Activated CD8-positive, alpha-beta T cell treated with anti-CD3 and anti-CD28 coated beads for 36 hours (primary cell): ENCODE measurements around the gene CDH12. TPM values are rescaled to one million over a fixed set of nuclear protein-coding genes. Genes with fewer than 3 reads are reported as not detected.

Experiments used
- ATAC-seq: fragments of 200-7000 bp; cut with Tn5 transposase; one replicate; pipeline ENCODE4 v1.10.0; 2021; ENCODE audit warnings: mild to moderate bottlenecking, moderate library complexity
- CTCF ChIA-PET: fragments of 350-600 bp; sonication (Branson Sonifier 250); formaldehyde crosslinking; loops from one replicate; lab custom pipeline; 2021; ENCODE audit warnings: antibody characterized with exemption; lab: Charles Lee
- POLR2A ChIA-PET: fragments of 350-600 bp; sonication (Branson Sonifier 250); formaldehyde crosslinking; loops from one replicate; lab custom pipeline; 2021; ENCODE audit warnings: antibody characterized with exemption; lab: Charles Lee
- DNase-seq: peaks from one replicate; pipeline ENCODE4 v3.0.0-alpha.2; 2020
- H3K27ac Mint-ChIP-seq: one replicate; pipeline ENCODE4 v1.8.0; 2021; ENCODE audit warnings: mild to moderate bottlenecking, mixed read lengths
- H3K27me3 Mint-ChIP-seq: one replicate; pipeline ENCODE4 v1.8.0; 2021; ENCODE audit warnings: mixed read lengths
- H3K36me3 Mint-ChIP-seq: one replicate; pipeline ENCODE4 v1.8.0; 2021; ENCODE audit warnings: low read depth, mixed read lengths
- H3K4me1 Mint-ChIP-seq: one replicate; pipeline ENCODE4 v1.8.0; 2021; ENCODE audit warnings: low read depth, mixed read lengths
- H3K4me3 Mint-ChIP-seq: one replicate; pipeline ENCODE4 v1.8.0; 2021; ENCODE audit warnings: mild to moderate bottlenecking, moderate library complexity, mixed read lengths
- H3K9me3 Mint-ChIP-seq: one replicate; pipeline ENCODE4 v1.8.0; 2021; ENCODE audit warnings: mixed read lengths
- CTCF ChIP-seq: fragments of 200-600 bp; IDR thresholded peaks from one replicate; pipeline ENCODE4 v1.8.0; 2022; ENCODE audit warnings: antibody characterized with exemption, mild to moderate bottlenecking
- intact Hi-C: fragments of 100-400 bp; cut with micrococcal nuclease; formaldehyde crosslinking; loops from one replicate; pipeline ENCODE4 v1.10.0; 2022
- total RNA-seq, 2 experiments: library from RNA; stranded (reverse); gene quantifications; one replicate each; pipeline ENCODE4 v1.2.3, GENCODE V29; 2021

The CDH12 gene
- total RNA-seq, 2 experiments from 2014 or later, result not detected

GRCh38 chr5:22754155-22754554 is 99.0 kb downstream of the CDH12 start:
- H3K27ac Mint-ChIP-seq, result no peak overlapping the region
- H3K9me3 Mint-ChIP-seq, result peaks cover 8% of the 10 kb centered on the region
- H3K4me3 Mint-ChIP-seq, result no peak overlapping the region
- no peaks in the 10 kb centered on the region for H3K36me3 Mint-ChIP-seq
- CTCF ChIA-PET, result no interaction called here
- no peak for TF ChIP-seq CTCF
- no peak for DNase-seq
- intact Hi-C loops, result no loop called here
- POLR2A ChIA-PET, result no interaction called here
- ATAC-seq, result no peak
- H3K27me3 Mint-ChIP-seq, result no peaks in the 10 kb centered on the region
- H3K4me1 Mint-ChIP-seq, result no peaks in the 10 kb centered on the region

- Mint-ChIP-seq H3K27ac (no peak overlapping the region), H3K27me3 (no peaks in the 10 kb centered on the region), H3K4me1 (no peaks in the 10 kb centered on the region), H3K4me3 (no peak overlapping the region), H3K9me3 (peaks cover 10% of the 10 kb centered on the region), H3K36me3 (no peaks in the 10 kb centered on the region)
- POLR2A ChIA-PET, result no interaction called here
- no peak for TF ChIP-seq CTCF
- intact Hi-C loops, result no loop called here
- DNase-seq (no peak), ATAC-seq (no peak)
- CTCF ChIA-PET, result interaction anchor here (1.6 kb wide), 1 partner anchor 9 kb away, joined by 3 read pairs; no protein-coding TSS in a partner anchor
Measured at GRCh38 chr5:22751536-22751935, 101.6 kb downstream of the CDH12 start.

GRCh38 chr5:22736443-22737003 is 116.6 kb downstream of the CDH12 start:
- intact Hi-C loops, result no loop called here
- H3K4me3 Mint-ChIP-seq, result no peak overlapping the region
- H3K36me3 Mint-ChIP-seq, result no peaks in the 10 kb centered on the region
- H3K9me3 Mint-ChIP-seq, result peaks cover 9% of the 10 kb centered on the region
- ChIA-PET CTCF (no interaction called here), POLR2A (no interaction called here)
- H3K27me3 Mint-ChIP-seq, result no peaks in the 10 kb centered on the region
- no peaks in the 10 kb centered on the region for H3K4me1 Mint-ChIP-seq
- ATAC-seq, result no peak
- TF ChIP-seq CTCF, result no peak
- no peak for DNase-seq
- H3K27ac Mint-ChIP-seq, result no peak overlapping the region

- Mint-ChIP-seq H3K9me3 (peaks cover 7% of the 10 kb centered on the region), H3K27ac (no peak overlapping the region), H3K27me3 (no peaks in the 10 kb centered on the region), H3K4me3 (no peak overlapping the region), H3K36me3 (no peaks in the 10 kb centered on the region), H3K4me1 (no peaks in the 10 kb centered on the region)
- intact Hi-C loops, result no loop called here
- ChIA-PET POLR2A (no interaction called here), CTCF (no interaction called here)
- TF ChIP-seq CTCF, result no peak
- ATAC-seq (no peak), DNase-seq (no peak)
Measured at GRCh38 chr5:22734907-22735306, 118.2 kb downstream of the CDH12 start.

- no peak for TF ChIP-seq CTCF
- DNase-seq, result no peak
- ChIA-PET CTCF (no interaction called here), POLR2A (no interaction called here)
- Mint-ChIP-seq H3K36me3 (no peaks in the 10 kb centered on the region), H3K4me3 (no peak overlapping the region), H3K4me1 (no peaks in the 10 kb centered on the region), H3K27me3 (no peaks in the 10 kb centered on the region), H3K27ac (no peak overlapping the region), H3K9me3 (peaks cover 8% of the 10 kb centered on the region)
- no peak for ATAC-seq
- intact Hi-C loops, result no loop called here
Measured at GRCh38 chr5:22728610-22729009, 124.5 kb downstream of the CDH12 start.
